Esophagus squamous epithelium (tissue), 4 donors: Measurements from ENCODE around the gene MDFIC.

Experiments used
- CTCF ChIP-seq, 6 experiments: fragments of 450-650 bp in 4 of 6; fragments of 200-600 bp in 2 of 6; sonication (generic) in 2 of 6; IDR thresholded peaks; one replicate each; pipeline ENCODE4 v1.5.1; 2016 to 2019; ENCODE audit warnings: antibody characterized with exemption in 6 of 6, mild to moderate bottlenecking in 4 of 6, moderate library complexity in 4 of 6
- POLR2A ChIP-seq, 4 donors: fragments of 450-650 bp; IDR thresholded peaks; one replicate each; pipeline ENCODE4 v1.6.1; 2017; ENCODE audit warnings: antibody characterized with exemption in 4 of 4, mild to moderate bottlenecking in 4 of 4, moderate library complexity in 3 of 4

GRCh38 chr7:114924038-114924712 lies 2.3 kb downstream of the MDFIC start:
- TF ChIP-seq POLR2A (IDR thresholded peaks at IDR 0.05): no peak
- no peak for TF ChIP-seq CTCF (IDR thresholded peaks at IDR 0.05)
